GM15510 (cell line): ENCODE data around the gene PDE2A.

Experiments
- POLR2A ChIP-seq: IDR thresholded peaks from 3 replicates; pipeline ENCODE4 v1.6.1; 2011; ENCODE audit warnings: borderline replicate concordance; ENCODE audit not compliant: insufficient read length; ENCODE audit errors: extremely low read depth

Gene PDE2A

DNA sequence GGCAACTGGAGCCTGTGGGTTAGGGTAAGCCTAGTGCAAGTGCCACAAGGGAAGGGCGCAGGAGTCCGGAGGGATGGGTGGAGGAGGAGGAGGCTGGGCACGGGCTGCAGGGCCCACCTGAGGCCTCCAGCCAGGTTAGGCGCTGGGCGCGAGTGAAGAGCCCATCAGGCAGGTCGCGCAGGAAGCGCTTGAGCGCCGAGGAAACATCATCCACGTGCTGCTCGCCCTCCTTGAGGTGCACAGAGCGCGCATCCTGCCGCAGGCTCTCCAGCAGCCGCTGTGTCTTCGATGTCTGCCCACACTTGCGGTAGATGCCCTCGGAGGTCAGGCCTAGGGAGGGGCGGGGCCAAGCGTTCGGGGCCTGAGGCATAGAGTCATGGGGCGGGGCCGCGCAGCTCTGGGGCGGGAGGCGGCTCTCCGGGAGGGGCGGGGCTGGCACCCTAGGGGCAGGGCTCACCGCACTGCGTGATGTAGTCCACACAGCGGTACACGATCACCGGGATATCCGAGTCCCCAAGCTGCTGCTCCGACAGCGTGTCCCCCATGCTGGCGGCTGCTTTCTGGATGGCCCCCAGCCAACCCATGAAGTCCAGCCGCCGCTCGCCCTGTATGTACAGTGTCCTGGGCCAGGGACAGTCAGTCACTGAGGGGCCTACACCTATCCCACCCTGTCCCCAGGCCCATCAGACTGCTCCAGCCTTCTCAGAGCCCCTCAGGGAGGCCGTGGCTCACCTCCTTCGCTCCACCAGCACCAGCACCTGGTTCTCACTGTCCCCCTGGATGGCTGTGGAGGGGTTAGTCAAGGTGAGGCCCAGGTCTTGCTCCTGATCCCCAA is 22.9 kb upstream of the PDE2A start:
- no peak for TF ChIP-seq POLR2A

DNA sequence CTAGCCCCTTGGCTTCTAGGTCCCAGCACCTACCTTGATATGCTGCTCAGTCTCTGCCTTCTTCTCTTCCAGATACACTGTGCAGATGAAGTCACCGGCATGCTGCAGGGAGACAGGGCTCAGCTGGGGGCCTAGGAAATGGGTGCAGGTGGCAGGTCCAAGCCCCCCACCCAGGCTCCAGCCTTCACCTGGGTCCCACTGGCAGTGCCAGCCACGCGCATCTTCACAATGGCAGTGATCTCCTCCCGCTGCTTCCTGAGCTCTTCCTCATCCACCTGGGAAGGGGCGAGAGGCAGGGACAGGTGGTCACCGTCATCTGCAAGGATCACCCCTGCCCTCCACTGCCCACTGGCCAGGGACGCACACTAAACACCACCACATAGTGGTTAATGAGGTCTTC is 21.1 kb upstream of the PDE2A start:
- TF ChIP-seq POLR2A = no peak

DNA sequence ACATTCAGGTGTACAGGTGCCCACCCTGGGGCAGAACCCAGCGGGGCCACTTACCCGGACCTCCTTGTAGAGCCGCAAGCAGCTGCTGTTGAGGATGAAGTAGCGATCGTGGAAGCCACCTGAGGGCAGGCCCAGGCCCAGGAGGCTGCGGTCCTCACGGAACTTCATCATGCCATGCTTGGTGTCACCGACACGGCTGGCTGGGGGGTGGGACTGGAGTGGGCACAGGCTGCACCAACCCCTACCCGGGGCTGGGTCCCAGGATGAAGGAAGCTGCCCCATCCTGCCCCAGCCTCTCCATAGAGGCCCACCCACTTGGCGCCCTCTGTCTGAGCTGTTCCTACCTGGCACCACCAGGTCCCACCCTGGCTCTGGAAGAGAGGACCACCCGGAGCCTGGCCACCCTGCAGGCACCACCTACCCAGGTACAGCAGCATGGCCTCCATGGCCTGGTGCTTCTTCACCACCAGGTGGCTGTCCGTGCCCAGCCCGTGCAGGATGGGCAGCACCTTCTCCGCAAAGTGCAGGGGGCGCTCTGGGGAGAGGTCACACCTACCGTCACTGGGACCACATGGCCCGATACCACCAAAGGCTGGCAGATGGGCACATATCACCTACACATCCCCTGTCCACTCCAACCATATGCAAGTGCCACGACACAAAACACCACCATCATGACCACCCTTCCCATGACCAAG is 19.2 kb upstream of the PDE2A start:
- no peak for TF ChIP-seq POLR2A

DNA sequence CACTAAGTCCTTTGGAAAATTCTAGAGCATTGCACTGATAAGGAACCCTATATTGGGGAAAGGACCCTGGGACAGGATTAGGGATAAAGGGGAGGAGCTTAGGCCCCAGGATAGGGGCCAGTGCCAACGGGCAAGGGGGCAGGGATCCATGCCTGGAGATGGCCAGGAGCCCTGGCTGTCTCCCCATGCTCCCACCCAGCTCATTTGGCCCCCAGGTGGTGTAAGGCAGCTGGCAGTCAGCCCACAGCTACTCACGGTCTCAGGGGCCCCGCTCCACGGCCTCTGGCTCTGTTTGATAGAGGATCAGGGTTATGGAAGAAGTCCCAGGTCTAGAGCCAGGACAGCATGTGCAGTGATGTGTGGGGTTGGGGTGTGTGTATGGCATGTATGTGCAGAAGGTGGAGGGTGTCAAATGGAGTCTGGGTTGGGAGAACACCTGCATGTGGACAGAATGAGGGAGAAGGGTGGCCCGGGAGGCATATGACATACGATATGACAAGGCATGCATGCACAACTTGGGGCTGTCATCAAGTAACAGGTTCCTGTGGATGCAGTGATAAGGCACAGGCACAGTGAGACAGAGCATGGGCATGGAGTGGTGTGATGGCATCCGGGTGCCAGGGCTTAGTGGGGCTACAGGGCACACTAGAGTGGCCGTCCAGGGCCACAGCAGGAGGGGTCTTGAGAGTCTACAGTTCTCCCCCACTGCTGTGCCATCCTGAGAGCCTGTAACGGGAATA is 18.4 kb upstream of the PDE2A start:
- no peak for TF ChIP-seq POLR2A

DNA sequence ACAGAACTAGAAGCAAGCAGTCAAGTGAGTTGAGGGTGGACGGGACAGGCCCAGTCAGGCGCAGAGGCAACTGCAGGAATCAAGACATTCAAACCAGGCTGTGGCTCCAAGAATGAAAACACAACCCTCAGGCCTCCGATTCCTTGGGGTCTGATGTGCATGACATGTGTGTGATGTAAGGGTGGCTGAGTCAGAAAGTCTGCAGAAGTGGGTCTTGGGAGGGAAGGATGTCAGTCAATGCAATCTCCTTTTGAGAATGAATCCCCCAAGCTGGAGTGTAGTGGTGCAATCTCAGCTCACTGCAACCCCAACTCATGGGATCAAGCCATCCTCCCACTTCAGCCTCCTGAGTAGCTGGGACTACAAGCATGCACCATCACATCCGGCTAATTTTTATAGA is 15.9 kb upstream of the PDE2A start:
- no peak for TF ChIP-seq POLR2A

DNA sequence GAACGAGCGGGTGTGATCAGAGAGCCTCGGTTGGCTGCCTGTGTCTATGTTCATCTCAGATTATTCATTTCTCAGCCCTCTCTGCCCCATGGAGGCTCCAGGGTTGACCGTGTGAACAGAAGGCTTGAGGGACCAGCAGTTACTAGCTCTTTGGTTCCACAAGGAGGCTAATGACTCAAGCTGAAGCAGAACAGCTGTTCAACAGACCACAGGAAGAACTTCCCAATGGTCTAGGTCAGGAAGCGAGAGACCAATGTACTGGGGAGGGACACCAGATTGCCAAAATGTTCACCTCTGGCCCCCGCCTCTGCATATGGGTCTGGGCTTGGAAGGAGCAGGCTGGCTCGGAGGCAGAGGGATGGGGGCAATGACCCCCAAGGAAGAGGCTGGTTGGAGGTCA is 14.7 kb upstream of the PDE2A start:
- no peak for TF ChIP-seq POLR2A

DNA sequence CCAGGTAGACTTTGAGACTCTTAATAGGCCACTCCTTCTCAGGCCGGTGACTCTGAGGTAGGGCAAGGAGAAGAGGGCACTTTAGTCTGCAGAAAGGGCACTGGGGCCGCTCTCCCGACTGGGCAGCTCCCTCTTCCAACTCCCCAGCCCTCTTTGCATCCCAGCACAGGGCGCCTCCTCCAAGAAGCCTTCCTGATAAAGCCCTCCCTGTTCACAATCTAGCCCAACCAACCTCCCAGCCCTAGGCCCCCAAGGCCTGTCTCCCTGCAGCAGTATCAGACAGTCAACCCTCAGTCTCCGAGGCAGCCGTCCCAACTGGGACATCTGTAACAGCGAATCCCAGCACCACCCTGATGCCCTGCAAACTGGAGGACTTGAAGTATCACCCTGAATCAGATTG is 14.3 kb upstream of the PDE2A start:
- no peak for TF ChIP-seq POLR2A

DNA sequence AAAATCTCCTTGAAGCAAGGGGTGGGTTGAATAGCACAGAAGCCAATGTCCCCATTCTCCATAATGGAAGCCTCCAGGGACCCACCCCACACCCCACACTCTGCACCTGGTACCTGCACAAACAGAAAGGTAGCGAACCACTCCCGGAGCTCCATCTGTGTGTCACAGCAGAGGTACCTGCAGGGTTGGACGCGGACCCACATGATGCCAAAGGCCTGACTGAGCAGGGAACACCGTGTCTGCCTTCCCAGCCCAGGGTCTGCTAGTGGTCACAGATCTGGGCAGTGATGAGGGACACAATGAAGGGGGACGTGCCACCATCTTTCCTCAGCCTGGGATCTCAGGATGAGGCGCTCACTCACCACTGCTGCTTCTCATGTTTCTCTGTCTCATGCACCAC is 13.1 kb upstream of the PDE2A start:
- TF ChIP-seq POLR2A = no peak

DNA sequence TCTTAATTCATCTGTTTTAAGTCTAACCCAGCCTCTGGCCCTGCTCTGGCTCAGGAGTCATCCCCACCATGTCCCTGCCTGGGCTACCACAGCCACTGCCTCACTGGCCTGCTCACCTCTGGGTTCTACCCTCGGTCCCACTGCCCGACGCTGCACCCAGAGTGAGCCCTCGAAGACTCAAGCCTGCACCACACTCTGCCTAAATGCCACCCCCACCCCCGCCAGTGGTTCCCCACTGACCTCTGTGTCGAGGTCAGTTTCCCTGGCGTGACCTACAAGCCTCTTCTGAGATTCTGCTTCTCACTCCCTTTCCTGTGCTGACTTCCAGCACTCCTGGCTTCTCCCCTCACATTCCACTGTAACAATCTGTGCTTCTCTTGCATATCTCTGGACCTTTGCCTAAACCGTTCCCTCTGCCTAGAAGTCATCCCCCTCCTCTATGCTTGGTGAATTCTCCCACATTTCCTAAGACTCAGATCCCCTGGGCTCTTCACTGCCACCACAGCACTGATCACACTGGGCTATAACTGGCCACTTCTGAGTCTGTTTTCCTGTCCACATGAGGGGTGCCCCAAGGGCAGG is 12.5 kb upstream of the PDE2A start:
- no peak for TF ChIP-seq POLR2A

DNA sequence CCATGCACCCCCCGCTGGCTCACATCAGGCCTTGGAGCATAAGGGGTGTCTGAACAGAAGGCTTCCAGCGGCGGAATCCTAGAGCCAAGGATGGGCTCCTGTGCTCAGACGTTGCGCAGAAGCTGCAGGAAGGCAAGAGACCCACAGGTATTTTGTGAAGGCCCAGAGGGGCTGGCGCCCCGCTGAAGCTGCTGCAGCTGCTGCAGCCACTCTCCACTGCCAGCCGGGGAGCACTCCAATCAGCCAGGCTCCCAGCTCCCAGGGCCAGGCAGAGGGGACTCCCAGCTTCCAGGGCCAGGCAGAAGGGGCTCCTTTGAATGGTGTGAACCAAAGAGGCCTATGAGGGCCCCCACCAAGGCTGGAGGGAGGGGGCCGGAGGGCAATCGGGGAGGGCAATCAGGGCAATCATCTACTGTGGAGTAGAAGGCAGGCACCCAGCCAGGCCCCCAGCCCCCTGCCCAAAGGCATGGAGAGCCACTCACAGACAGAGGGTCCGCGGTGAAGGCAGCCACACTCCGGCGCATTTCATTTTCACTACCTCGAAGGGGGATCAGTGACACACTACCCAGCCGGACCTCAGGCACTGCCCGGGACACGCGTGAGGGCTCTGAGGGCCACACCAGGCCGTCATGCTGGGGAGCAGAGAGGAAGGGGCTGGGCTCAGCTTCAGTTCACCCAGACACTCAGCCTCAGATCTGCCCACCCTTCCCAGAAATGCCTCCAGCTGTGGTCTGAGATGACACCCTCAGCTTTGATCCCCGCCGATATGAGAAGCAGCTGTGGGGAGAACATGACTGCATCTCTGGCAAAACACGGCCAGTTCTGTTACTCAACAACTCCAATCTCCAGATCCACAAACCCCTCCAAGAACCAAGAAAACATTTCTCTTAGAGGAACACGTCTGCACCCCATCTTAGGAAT is 11.6 kb upstream of the PDE2A start:
- no peak for TF ChIP-seq POLR2A

DNA sequence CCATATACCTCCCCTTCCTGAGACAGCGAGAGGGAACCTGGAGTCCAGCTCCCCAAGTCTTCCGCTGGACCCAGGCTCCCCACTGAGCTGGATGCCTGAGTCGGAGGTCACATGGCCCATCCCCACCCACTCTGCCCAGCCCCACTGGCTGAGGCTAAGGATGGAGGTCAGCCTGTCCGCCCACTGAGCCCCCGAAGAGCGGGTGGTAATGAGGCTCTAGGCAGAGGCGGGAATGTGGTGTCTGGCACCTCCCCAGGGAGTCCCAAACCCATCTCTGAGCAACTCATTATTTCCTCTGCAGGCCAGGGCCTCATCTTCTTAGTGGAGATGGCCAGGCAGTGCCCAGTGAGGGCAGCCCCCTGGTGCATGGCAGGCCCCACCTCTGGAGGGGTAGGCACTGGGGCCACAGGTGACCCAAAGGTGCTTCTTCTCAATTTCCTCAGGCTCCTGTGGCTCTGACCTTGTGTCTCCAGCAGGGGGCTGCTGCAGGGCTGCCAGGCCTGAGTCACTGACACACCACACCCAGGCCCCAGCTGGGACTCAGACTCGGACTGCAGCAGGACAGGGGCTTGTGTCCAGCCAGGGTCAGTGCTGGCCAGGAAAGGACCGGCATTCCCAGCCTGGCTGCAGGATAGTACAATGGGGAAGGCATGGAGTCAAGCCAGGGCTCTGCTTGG is 10.2 kb upstream of the PDE2A start:
- no peak for TF ChIP-seq POLR2A

DNA sequence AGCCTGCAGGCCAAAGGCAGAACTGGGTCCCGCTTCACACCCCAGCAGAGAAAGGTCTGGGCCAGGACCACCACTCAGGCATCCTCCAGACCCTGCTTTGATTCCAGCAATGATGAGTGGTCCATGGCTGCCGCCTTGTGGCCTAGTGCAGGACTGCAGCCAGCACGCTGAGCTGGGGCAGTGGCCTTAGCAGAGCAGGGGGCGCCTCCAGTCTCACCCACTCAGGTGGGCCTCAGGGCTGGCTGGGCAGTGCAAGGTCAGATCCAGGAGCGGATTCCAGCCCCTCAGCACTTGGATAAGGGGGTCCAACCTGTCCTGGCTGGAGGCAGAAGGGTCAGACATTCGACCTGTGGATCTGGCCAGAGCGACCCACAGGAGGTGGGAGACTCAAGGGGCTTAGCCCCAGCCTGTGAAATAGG is 9.6 kb upstream of the PDE2A start:
- TF ChIP-seq POLR2A = no peak

DNA sequence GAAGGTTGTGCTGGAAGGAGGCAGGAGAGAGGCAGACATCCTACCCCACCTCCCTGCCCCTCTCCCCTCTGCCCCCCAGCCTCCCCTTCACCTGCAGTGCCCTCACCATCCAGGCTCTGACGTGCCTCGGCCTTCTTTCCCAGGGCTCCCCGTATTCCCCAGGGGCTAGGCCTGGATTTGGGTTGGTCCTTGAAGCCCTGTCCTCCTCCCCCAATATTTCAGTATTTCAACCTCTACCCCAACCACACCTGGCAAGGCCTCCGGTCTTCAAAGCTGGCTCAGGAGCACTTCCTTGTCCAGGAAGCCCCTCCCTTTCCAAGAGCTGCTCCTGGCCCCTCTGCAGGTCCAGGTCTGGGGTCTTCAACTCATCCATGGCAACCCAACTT is 8.6 kb upstream of the PDE2A start:
- TF ChIP-seq POLR2A = no peak
